Subcutaneous adipose tissue (tissue), 4 donors: Measurements from ENCODE around the gene CNTNAP1. TPM values are rescaled to one million over a fixed set of nuclear protein-coding genes. Genes with fewer than 3 reads are reported as not detected.

Source experiments
- total RNA-seq, 4 donors: library from RNA; depleted of rRNA; stranded (reverse); fragments of >200 nt; gene quantifications; one replicate each; pipeline ENCODE4 v1.1.0, GENCODE V29; 2016
- TF ChIP-seq, protein P1 (sequence below): fragments of 450-650 bp; IDR thresholded peaks from one replicate; pipeline ENCODE4 v1.5.1; 2016; ENCODE audit warnings: low read depth, mild to moderate bottlenecking, control low read depth, antibody characterized with exemption, moderate library complexity

The CNTNAP1 gene
- total RNA-seq, 4 donors from 2014 or later: 1.8 to 3.8 (median 2.5) TPM

DNA sequence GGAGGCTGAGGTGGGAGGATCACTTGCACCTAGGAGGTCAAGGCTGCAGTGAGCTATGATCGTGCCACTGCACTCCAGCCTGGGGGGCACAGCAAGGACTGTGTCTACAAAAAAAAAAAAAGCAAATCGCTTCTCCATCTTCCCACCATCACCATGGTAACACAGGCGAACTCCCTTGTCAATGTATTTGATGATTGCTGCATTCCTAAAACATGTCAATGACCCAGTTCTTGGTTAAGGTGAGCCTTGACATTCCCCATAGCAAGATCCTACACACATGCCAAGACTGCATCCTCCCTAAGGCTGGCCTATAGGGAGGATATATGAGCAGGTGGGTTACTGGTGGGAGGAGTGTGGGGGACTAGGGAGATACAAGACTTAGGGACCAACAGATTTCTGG is 12.2 kb downstream of the CNTNAP1 start:
- TF ChIP-seq, protein P1, sequence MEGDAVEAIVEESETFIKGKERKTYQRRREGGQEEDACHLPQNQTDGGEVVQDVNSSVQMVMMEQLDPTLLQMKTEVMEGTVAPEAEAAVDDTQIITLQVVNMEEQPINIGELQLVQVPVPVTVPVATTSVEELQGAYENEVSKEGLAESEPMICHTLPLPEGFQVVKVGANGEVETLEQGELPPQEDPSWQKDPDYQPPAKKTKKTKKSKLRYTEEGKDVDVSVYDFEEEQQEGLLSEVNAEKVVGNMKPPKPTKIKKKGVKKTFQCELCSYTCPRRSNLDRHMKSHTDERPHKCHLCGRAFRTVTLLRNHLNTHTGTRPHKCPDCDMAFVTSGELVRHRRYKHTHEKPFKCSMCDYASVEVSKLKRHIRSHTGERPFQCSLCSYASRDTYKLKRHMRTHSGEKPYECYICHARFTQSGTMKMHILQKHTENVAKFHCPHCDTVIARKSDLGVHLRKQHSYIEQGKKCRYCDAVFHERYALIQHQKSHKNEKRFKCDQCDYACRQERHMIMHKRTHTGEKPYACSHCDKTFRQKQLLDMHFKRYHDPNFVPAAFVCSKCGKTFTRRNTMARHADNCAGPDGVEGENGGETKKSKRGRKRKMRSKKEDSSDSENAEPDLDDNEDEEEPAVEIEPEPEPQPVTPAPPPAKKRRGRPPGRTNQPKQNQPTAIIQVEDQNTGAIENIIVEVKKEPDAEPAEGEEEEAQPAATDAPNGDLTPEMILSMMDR: no peak

DNA sequence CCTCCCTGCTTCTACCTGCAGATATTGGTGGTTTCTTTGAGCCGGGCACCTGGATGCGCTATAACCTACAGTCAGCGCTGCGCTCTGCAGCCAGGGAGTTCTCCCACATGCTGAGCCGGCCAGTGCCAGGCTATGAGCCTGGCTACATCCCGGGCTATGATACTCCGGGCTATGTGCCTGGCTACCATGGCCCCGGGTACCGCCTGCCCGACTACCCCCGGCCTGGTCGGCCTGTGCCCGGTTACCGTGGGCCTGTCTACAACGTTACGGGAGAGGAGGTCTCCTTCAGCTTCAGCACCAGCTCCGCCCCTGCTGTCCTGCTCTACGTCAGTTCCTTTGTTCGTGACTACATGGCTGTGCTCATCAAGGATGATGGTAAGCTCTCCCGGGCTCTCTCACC is 13.2 kb downstream of the CNTNAP1 start:
- TF ChIP-seq, protein P1: no peak

DNA sequence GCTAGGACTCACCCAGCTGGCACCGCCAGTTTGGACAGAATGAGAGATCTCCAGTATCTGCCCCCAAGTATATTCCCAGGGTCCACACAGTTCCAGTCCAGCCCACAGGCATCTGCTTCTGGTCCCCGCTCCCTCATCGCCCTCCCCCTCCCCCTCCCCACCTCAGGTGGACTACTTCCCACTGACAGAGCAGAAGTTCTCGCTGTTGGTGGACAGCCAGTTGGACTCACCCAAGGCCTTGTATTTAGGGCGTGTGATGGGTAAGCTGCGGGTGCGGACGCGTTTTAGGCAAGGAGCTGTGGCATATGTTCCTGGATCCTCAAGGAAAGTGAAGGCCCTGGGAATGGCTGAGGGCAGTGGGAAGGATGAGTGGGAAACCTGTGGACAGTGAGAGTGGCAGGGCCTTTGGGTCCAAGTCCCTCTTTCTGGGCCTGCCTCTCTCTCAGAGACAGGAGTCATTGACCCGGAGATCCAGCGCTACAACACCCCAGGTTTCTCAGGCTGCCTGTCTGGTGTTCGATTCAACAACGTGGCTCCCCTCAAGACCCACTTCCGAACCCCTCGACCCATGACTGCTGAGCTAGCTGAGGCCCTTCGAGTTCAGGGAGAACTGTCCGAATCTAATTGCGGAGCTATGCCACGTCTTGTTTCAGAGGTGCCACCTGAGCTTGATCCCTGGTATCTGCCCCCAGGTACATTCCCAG is 14.9 kb downstream of the CNTNAP1 start:
- TF ChIP-seq, protein P1: no peak

- TF ChIP-seq, protein P1: no peak
Measured at GRCh38 chr17:42698736-42699414, 16.5 kb downstream of the CNTNAP1 start.

- TF ChIP-seq, protein P1: no peak
Measured at GRCh38 chr17:42699415-42699740, 17.0 kb downstream of the CNTNAP1 start.

GRCh38 chr17:42700586-42701289 is 18.4 kb downstream of the CNTNAP1 start:
- TF ChIP-seq, protein P1: no peak

DNA sequence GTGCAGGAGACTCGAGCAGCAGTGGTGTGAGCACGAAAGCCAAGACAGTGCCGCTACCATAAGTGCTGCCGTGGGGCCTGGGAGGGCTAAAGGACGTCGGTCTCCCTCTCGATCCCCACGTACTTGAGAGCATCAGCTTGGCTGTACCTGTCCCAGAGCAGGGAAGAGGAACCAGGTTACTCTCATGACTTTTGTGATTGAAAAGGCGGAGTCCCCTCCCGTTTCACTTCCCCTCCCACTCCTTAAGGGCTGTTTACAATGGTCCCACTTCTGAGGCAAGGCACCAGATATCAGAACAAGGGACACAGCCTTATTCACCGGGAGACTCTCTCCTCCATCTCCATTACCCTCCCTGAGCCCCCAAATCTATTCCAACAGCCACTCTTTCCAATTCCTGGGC is 20.1 kb downstream of the CNTNAP1 start:
- TF ChIP-seq, protein P1: no peak
